OCI-LY3 (cell line): Measurements from ENCODE around the gene MALAT1.
A peak's percentile ranks its signal among the peaks of the same experiment; 100 is the strongest.

ENCODE experiments used
- H2AFZ ChIP-seq: fragments of 200-600, 300-600 bp; shearing (Covaris generic); 2 replicates; pipeline ENCODE4 v1.6.0; 2014; ENCODE audit warnings: antibody characterized with exemption, low read depth, low read length
- H3K27ac ChIP-seq: fragments of 200-600, 300-600 bp; sonication (generic); 2 replicates; pipeline ENCODE4 v1.5.1; 2014; ENCODE audit warnings: mild to moderate bottlenecking, low read length, moderate library complexity, mixed read lengths
- H3K27me3 ChIP-seq: fragments of 200-600, 300-600 bp; sonication (generic); 2 replicates; pipeline ENCODE4 v1.6.1; 2014; ENCODE audit warnings: low read depth, low read length, mixed read lengths
- H3K36me3 ChIP-seq: fragments of 200-600, 300-600 bp; sonication (generic); replicated peaks from 2 replicates; pipeline ENCODE3; 2014; ENCODE audit warnings: low read depth, low read length, mixed read lengths
- H3K4me1 ChIP-seq: fragments of 300-600, 200-600 bp; sonication (generic); 2 replicates; pipeline ENCODE4 v1.6.1; 2014; ENCODE audit warnings: low read length, mixed read lengths
- H3K4me2 ChIP-seq: fragments of 200-600, 300-600 bp; sonication (generic); 2 replicates; pipeline ENCODE4 v1.6.1; 2014; ENCODE audit warnings: low read length, mixed read lengths
- H3K4me3 ChIP-seq: fragments of 300-600, 200-600 bp; sonication (generic); 2 replicates; pipeline ENCODE4 v1.5.1; 2014; ENCODE audit warnings: antibody characterized with exemption, mild to moderate bottlenecking, low read length, moderate library complexity
- H3K79me2 ChIP-seq: fragments of 300-600, 200-600 bp; shearing (Covaris generic); 2 replicates; pipeline ENCODE4 v1.6.1; 2014; ENCODE audit warnings: mild to moderate bottlenecking, low read length, mixed read lengths
- H3K9ac ChIP-seq: fragments of 300-600, 200-600 bp; shearing (Covaris generic); 2 replicates; pipeline ENCODE4 v1.6.0; 2014; ENCODE audit warnings: mild to moderate bottlenecking, low read length, moderate library complexity
- H3K9me3 ChIP-seq: fragments of 200-600, 300-600 bp; shearing (Covaris generic); 2 replicates; pipeline ENCODE4 v1.6.1; 2014; ENCODE audit warnings: low read length, mixed read lengths; ENCODE audit not compliant: insufficient read depth
- H4K20me1 ChIP-seq: fragments of 200-600, 300-600 bp; sonication (generic); 2 replicates; pipeline ENCODE4 v1.6.1; 2016; ENCODE audit warnings: low read length, mixed read lengths; ENCODE audit not compliant: insufficient read depth
- EZH2phosphoT487 ChIP-seq: fragments of 200-600 bp; shearing (Covaris generic); IDR thresholded peaks from 2 replicates; pipeline ENCODE4 v1.6.1; 2018; ENCODE audit warnings: antibody characterized with exemption, mixed run types, low read depth
- TF ChIP-seq, protein P1 (sequence below): fragments of 200-600, 300-600 bp; sonication (generic); IDR thresholded peaks from 2 replicates; pipeline ENCODE4 v1.5.1; 2014; ENCODE audit warnings: antibody characterized with exemption, low read length, low read depth

The MALAT1 gene

DNA sequence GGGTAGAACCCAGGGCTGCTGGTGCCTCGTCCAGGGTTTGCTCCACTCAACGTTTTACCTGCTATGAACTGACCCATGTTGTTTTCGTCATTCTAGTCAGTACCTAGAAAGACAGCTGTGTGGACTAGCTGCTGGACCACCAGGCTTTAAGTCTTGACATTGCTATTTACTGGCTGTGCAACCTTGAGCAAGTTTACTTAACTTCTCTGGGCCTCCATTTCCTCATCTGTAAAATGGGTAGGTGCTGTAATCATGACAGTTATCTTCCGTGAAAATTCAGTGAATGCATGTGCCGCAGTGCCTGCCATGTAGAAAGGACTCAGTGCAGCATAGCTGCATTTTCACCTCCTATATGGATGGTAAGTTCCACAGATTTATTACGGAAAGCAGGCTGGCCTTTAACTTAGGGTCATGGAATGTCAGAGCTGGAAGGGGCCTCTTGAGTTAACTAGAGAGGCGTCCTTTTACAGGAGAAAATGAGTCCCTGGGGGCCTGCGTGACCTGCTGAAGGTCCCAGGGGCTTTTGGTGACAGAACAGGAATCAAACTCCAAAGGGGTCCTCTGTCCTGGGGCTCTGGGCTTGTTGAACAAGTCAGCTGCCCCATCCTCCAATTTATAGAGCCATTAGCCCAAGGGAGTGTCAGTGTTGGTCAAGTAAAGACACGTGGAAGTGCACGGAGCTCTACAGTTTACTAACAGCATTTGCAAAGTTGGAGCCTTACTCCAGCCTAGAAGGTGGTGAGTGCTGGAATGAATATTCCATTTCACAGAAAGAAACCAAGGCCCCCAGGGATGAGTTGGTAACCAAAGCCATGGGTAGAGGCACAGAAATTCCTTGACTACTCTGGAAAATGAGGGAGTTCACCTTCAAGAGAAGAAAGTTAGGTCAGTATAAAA is 12.0 kb upstream of the MALAT1 start:
- TF ChIP-seq, protein P1, sequence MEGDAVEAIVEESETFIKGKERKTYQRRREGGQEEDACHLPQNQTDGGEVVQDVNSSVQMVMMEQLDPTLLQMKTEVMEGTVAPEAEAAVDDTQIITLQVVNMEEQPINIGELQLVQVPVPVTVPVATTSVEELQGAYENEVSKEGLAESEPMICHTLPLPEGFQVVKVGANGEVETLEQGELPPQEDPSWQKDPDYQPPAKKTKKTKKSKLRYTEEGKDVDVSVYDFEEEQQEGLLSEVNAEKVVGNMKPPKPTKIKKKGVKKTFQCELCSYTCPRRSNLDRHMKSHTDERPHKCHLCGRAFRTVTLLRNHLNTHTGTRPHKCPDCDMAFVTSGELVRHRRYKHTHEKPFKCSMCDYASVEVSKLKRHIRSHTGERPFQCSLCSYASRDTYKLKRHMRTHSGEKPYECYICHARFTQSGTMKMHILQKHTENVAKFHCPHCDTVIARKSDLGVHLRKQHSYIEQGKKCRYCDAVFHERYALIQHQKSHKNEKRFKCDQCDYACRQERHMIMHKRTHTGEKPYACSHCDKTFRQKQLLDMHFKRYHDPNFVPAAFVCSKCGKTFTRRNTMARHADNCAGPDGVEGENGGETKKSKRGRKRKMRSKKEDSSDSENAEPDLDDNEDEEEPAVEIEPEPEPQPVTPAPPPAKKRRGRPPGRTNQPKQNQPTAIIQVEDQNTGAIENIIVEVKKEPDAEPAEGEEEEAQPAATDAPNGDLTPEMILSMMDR = no peak
- no peak for TF ChIP-seq EZH2phosphoT487
- Histone ChIP-seq H3K9ac (no peak overlapping the region), H3K79me2 (peaks cover under 1% of the 10 kb centered on the region; the same call in 1 of the 2 replicates), H3K4me1 (peaks cover 33% of the 10 kb centered on the region), H3K36me3 (no peaks in the 10 kb centered on the region), H3K9me3 (no peaks in the 10 kb centered on the region), H4K20me1 (no peaks in the 10 kb centered on the region), H3K4me2 (0 out of 2 replicates have a peak overlapping the region, but pooled peaks have one; percentile 35), H2AFZ (peak overlapping the region; percentile 19; the same call in 1 of the 2 replicates), H3K27me3 (0 out of 2 replicates have a peak, but pooled peaks cover 3% of the 10 kb centered on the region), H3K4me3 (no peak overlapping the region), H3K27ac (no peak overlapping the region)

DNA sequence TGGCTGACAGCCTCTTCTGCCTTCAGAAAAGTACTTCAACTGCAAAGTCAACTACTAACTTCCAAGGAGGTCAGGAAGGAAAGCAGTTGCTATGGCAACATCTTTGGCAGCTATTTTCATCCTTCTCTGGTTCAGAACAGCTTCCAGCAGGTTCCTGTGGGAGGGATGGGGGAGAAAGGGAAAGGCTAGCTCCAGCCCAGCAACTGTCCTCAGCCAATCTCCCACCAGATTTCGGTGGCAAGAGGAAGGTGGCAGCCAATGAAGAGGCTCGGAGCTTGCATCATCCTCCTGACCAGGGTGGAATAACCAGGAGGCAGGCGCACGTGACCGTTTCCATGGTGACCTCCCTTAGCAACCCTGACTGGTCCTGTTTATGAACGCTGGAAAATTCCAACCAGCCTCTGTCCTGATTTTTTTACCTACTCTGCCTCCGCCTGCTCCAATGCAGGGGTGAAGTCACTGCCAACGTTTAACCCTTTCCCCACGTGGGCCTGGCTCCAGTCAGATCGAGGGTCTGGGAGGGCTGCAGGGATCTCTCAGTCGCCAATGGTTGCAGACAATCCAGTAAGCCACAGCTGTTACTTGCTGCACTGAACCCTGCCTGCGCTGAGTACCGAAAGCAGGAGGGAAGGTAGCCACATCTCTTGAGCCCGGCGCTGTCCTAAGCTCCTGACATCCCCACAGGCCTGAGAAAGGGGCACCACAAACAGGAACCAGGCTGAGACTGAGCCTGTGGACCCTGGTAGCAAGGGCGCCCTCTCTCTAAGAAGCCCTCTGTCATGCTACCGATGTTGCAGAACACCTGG is 11.2 kb upstream of the MALAT1 start:
- Histone ChIP-seq H3K9me3 (no peaks in the 10 kb centered on the region), H3K4me3 (peak overlapping the region; percentile 19; the same call in 1 of the 2 replicates), H3K4me2 (peak overlapping the region; percentile 35), H4K20me1 (no peaks in the 10 kb centered on the region), H3K9ac (no peak overlapping the region; the same call in 1 of the 2 replicates), H3K4me1 (peaks cover 42% of the 10 kb centered on the region), H3K27me3 (no peaks in the 10 kb centered on the region), H3K27ac (no peak overlapping the region), H2AFZ (peak overlapping the region; percentile 41; the same call in 1 of the 2 replicates), H3K36me3 (no peaks in the 10 kb centered on the region), H3K79me2 (peaks cover 4% of the 10 kb centered on the region; the same call in 1 of the 2 replicates)
- TF ChIP-seq EZH2phosphoT487 = no peak
- TF ChIP-seq, protein P1 = peak; percentile 34; the same call in 1 of the 2 replicates

DNA sequence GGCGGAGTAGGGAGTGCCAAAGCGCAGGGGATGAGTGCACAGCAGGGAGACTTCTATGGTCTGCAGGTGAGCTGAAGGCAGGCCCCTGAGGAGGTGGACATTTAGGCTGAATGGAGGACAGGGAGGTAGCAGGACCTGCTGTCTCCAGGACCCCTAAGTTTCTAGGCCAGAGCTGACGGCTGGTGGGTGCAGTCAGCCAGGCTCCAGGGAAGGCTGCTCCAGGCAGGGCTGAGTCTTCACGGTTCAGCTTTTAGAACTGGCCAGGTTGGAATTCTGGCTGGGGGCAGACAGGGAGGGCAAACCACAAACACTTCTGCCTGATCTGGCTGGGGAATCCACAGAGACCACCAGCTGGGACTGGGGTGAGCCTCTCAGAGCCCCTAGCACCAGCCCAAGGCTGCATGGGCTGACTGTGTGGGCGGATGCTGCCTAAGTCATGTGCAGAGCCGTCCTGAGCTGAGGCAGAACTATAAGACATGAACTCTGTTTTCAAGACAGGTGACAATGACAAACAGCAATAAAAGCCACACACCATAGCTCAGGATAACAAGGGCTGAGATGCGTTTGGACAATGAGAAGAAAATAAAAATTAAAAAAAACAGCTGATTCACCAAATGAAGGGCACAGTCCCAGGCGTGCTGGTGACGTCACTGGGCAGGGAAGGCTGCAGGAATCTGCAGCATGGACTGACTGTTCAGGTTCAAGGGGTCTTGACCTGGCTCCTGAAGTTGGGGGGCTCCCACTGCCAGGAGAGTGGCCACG is 10.4 kb upstream of the MALAT1 start:
- H3K9ac ChIP-seq = no peak overlapping the region; the same call in 1 of the 2 replicates
- H3K9me3 ChIP-seq = no peaks in the 10 kb centered on the region
- H3K27me3 ChIP-seq = no peaks in the 10 kb centered on the region
- peaks cover 4% of the 10 kb centered on the region; the same call in 1 of the 2 replicates for H3K79me2 ChIP-seq
- peaks cover 50% of the 10 kb centered on the region for H3K4me1 ChIP-seq
- H2AFZ ChIP-seq = peak overlapping the region; percentile 53; the same call in 1 of the 2 replicates
- no peak overlapping the region for H3K27ac ChIP-seq
- H3K4me2 ChIP-seq = peak overlapping the region; percentile 35
- TF ChIP-seq EZH2phosphoT487 = no peak
- no peaks in the 10 kb centered on the region for H4K20me1 ChIP-seq
- H3K4me3 ChIP-seq = 0 out of 2 replicates have a peak overlapping the region, but pooled peaks have one; percentile 19
- no peaks in the 10 kb centered on the region for H3K36me3 ChIP-seq

DNA sequence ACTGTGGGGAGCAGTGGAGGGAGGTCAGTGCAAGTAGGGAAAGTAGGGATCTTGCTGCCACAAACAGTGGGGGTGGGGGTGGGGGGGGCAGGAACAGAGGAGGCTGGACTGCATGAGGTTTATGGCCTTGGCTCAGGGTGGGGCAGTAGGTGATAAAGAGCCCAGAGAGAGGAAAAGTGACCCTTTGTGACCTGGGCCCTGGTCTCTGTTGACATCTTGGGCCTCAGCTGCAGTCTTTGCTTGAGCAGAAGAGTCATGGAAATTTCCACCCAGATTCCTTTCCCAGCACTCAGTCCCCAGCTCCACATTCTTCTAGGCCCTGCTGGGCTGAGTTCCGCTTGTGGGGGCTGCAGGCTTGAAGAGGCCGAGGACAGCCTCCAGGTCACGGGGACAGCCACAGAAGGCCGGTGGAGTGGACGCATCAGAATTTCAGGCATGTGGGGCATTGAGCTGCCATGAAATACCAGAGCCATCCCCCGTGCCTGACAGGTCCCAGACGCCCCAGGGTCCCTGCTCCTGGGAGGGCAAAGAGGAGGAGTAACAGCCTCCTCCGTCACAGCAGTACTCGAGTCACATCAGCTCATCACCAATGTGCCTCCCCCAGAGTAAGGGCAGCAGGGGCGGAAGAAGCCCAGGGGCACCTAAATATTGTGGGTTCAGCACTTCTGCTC is 9.7 kb upstream of the MALAT1 start:
- no peaks in the 10 kb centered on the region for H3K27me3 ChIP-seq
- no peaks in the 10 kb centered on the region for H4K20me1 ChIP-seq
- no peak overlapping the region for H3K9ac ChIP-seq
- peaks cover 8% of the 10 kb centered on the region for H3K79me2 ChIP-seq
- H3K4me3 ChIP-seq = no peak overlapping the region
- TF ChIP-seq EZH2phosphoT487 = no peak
- TF ChIP-seq, protein P1 = no peak
- H3K4me1 ChIP-seq = peaks cover 57% of the 10 kb centered on the region
- H3K4me2 ChIP-seq = peak overlapping the region; percentile 35
- 0 out of 2 replicates have a peak overlapping the region, but pooled peaks have one; percentile 53 for H2AFZ ChIP-seq
- H3K36me3 ChIP-seq = no peaks in the 10 kb centered on the region
- no peaks in the 10 kb centered on the region for H3K9me3 ChIP-seq
- H3K27ac ChIP-seq = no peak overlapping the region
